GM12892 (cell line): ENCODE data around the gene WLS.

Experiments used
- DNase-seq: peaks from one replicate; pipeline ENCODE4 v3.0.0; 2011; ENCODE audit not compliant: insufficient read length
- FAIRE-seq: peaks from 2 replicates; lab custom pipeline; 2011; peaks lifted over from hg19 to GRCh38; lab: Jason Lieb, UNC
- POLR2A ChIP-seq: IDR thresholded peaks from 2 replicates; pipeline ENCODE4 v1.6.1; 2011; ENCODE audit warnings: low read depth, low read length, control low read depth
- POLR2AphosphoS5 ChIP-seq: IDR thresholded peaks from 2 replicates; pipeline ENCODE4 v1.6.1; 2011; ENCODE audit warnings: low read depth, low read length, control low read depth
- TAF1 ChIP-seq: IDR thresholded peaks from 2 replicates; pipeline ENCODE4 v1.6.1; 2011; ENCODE audit warnings: low read depth, mild to moderate bottlenecking, control low read depth, low read length, borderline replicate concordance

The WLS gene

GRCh38 chr1:68081775-68082283 lies 150.5 kb downstream of the WLS start:
- TF ChIP-seq POLR2AphosphoS5 (no peak), POLR2A (no peak), TAF1 (no peak)
- FAIRE-seq = no peak
- DNase-seq = no peak

DNA sequence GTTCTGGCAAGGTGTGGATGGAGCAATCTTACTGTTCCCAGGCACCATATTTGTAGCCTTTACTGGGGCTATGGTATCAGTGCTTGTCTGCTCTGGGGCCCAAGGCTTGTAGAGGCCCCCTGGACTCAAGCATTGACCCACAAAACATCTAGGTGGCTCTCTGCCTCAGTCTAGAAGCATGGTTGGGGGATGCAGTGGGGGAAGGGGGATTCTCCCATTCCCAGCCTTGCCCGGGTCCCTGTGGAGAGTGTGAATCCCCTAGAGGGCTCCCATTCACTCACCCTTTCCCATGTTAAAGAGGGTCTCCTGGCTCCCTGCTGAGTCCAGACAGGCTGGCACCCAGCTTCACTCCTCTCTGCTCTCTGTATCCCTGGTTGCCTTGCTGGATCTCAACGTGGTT lies 153.7 kb downstream of the WLS start:
- DNase-seq = no peak
- FAIRE-seq = no peak
- TF ChIP-seq TAF1 = no peak
- no peak for TF ChIP-seq POLR2A
- no peak for TF ChIP-seq POLR2AphosphoS5
